H1 (cell line): ENCODE results near the gene CUX1. TPM values are rescaled to one million over a fixed set of nuclear protein-coding genes. Genes with fewer than 3 reads are reported as not detected.

Experiments used
- CTCF ChIA-PET: fragments of 300-600 bp; sonication (Branson Sonifier 250); formaldehyde crosslinking; loops from one replicate; lab custom pipeline; 2021; ENCODE audit not compliant: partially characterized antibody; lab: Charles Lee
- POLR2A ChIA-PET: fragments of 300-600 bp; sonication (Branson Sonifier 250); formaldehyde crosslinking; loops from one replicate; lab custom pipeline; 2021; ENCODE audit warnings: inconsistent platforms; ENCODE audit not compliant: partially characterized antibody; lab: Charles Lee
- DNase-seq, 2 experiments: peaks; one replicate each; pipeline versions ENCODE4 v3.0.0 to v3.0.0-alpha.2; 2010 to 2022; ENCODE audit warnings: low spot score in 2 of 2, low read depth in 1 of 2, mixed read lengths in 1 of 2
- FAIRE-seq: peaks from 2 replicates; lab custom pipeline; 2011; peaks lifted over from hg19 to GRCh38; lab: Jason Lieb, UNC
- H2AFZ ChIP-seq: 2 replicates; pipeline ENCODE4 v1.8.1; 2012; ENCODE audit warnings: low read length, inconsistent platforms
- H2AK5ac ChIP-seq: 2 replicates; pipeline ENCODE4 v1.6.1; 2013; ENCODE audit warnings: low read depth, low read length
- H2BK120ac ChIP-seq: replicated peaks from 2 replicates; pipeline ENCODE3; 2013; ENCODE audit warnings: low read depth, low read length, inconsistent platforms
- H2BK12ac ChIP-seq: 2 replicates; pipeline ENCODE4 v1.6.1; 2013; ENCODE audit warnings: low read depth, low read length
- H2BK15ac ChIP-seq: 2 replicates; pipeline ENCODE4 v1.6.1; 2013; ENCODE audit warnings: low read length
- H2BK20ac ChIP-seq: 2 replicates; pipeline ENCODE4 v1.6.1; 2013; ENCODE audit warnings: low read length
- H2BK5ac ChIP-seq: 2 replicates; pipeline ENCODE4 v1.6.1; 2013; ENCODE audit warnings: low read depth, low read length
- H3K14ac ChIP-seq: 2 replicates; pipeline ENCODE4 v1.6.1; 2013; ENCODE audit warnings: inconsistent platforms; ENCODE audit not compliant: insufficient read length
- H3K18ac ChIP-seq: 2 replicates; pipeline ENCODE4 v1.6.1; 2013; ENCODE audit warnings: low read length; ENCODE audit errors: extremely low read depth
- H3K23ac ChIP-seq: 2 replicates; pipeline ENCODE4 v1.6.1; 2013; ENCODE audit warnings: inconsistent platforms; ENCODE audit not compliant: insufficient read length
- H3K23me2 ChIP-seq: 2 replicates; pipeline ENCODE4 v1.6.1; 2013; ENCODE audit warnings: low read depth, low read length
- H3K27ac ChIP-seq: 2 replicates; pipeline ENCODE4 v1.6.1; 2011; ENCODE audit warnings: low read depth, low read length, inconsistent platforms
- H3K27me3 ChIP-seq, 4 experiments: replicated peaks in 1 of 4; 1 replicate in 1 of 4; 2 replicates in 3 of 4; pipeline versions ENCODE4 v1.6.1 to v1.8.1; 2011 to 2013; ENCODE audit warnings: low read length in 3 of 4, mild to moderate bottlenecking in 3 of 4, inconsistent platforms in 2 of 4, mixed read lengths in 2 of 4, moderate library complexity in 1 of 4; ENCODE audit not compliant: control insufficient read depth in 3 of 4, insufficient read depth in 3 of 4; ENCODE audit errors: extremely low read depth in 1 of 4
- H3K36me3 ChIP-seq, 4 experiments: 2 replicates each; pipeline versions ENCODE4 v1.6.1 to v1.8.1; 2011 to 2013; ENCODE audit warnings: mild to moderate bottlenecking in 4 of 4, low read length in 3 of 4, moderate library complexity in 2 of 4, control low read depth in 1 of 4, inconsistent platforms in 1 of 4; ENCODE audit not compliant: insufficient read depth in 4 of 4, control insufficient read depth in 2 of 4
- H3K4ac ChIP-seq: replicated peaks from 2 replicates; pipeline ENCODE3; 2013; ENCODE audit warnings: low read length, low read depth, mixed read lengths, inconsistent platforms; ENCODE audit not compliant: insufficient read length
- H3K4me1 ChIP-seq, 4 experiments: replicated peaks in 1 of 4; 1 replicate in 1 of 4; 2 replicates in 3 of 4; pipeline versions ENCODE4 v1.6.1 to v1.8.1; 2011 to 2013; ENCODE audit warnings: low read length in 3 of 4, inconsistent platforms in 2 of 4, mixed read lengths in 1 of 4; ENCODE audit not compliant: insufficient read depth in 4 of 4, control insufficient read depth in 3 of 4
- H3K4me2 ChIP-seq, 2 experiments: 2 replicates each; pipeline versions ENCODE4 v1.6.1 to v1.8.1; 2011 to 2013; ENCODE audit warnings: low read depth in 2 of 2, low read length in 2 of 2, control low read depth in 1 of 2, inconsistent platforms in 1 of 2, mild to moderate bottlenecking in 1 of 2; ENCODE audit not compliant: insufficient read depth in 1 of 2
- H3K4me3 ChIP-seq, 4 experiments: fragments of 200-600, 300-600 bp in 1 of 4; sonication (generic), shearing (Covaris generic), sonication (Bioruptor Twin) in 1 of 4; 2 replicates each; pipeline versions ENCODE4 v1.5.1 to v1.8.1; 2011 to 2016; ENCODE audit warnings: low read length in 4 of 4, low read depth in 3 of 4, control low read depth in 2 of 4, inconsistent platforms in 2 of 4, mild to moderate bottlenecking in 2 of 4, mixed read lengths in 1 of 4, moderate library complexity in 1 of 4; ENCODE audit not compliant: insufficient read depth in 2 of 4; ENCODE audit errors: extremely low read depth in 1 of 4
- H3K56ac ChIP-seq: replicated peaks from 2 replicates; pipeline ENCODE3; 2013; ENCODE audit warnings: low read depth, mild to moderate bottlenecking, mixed read lengths, low read length, inconsistent platforms; ENCODE audit not compliant: insufficient read length
- H3K79me1 ChIP-seq: 2 replicates; pipeline ENCODE4 v1.6.1; 2013; ENCODE audit warnings: low read depth, low read length, control low read depth
- H3K79me2 ChIP-seq, 2 experiments: 2 replicates each; pipeline versions ENCODE4 v1.6.1 to v1.8.1; 2012 to 2013; ENCODE audit warnings: low read length in 2 of 2, mild to moderate bottlenecking in 2 of 2, inconsistent platforms in 1 of 2; ENCODE audit not compliant: insufficient read depth in 2 of 2, control insufficient read depth in 1 of 2
- H3K9ac ChIP-seq, 4 experiments: replicated peaks in 1 of 4; 1 replicate in 1 of 4; 2 replicates in 3 of 4; pipeline versions ENCODE4 v1.6.1 to v1.8.1; 2011 to 2013; ENCODE audit warnings: low read depth in 3 of 4, low read length in 3 of 4, control low read depth in 2 of 4, mild to moderate bottlenecking in 2 of 4, moderate library complexity in 2 of 4, inconsistent platforms in 1 of 4; ENCODE audit errors: extremely low read depth in 1 of 4
- H3K9me3 ChIP-seq, 2 experiments: 2 replicates each; pipeline versions ENCODE4 v1.6.1 to v1.8.1; 2012 to 2013; ENCODE audit warnings: mild to moderate bottlenecking in 2 of 2, moderate library complexity in 2 of 2, control low read depth in 1 of 2, inconsistent platforms in 1 of 2, low read depth in 1 of 2, low read length in 1 of 2, mixed read lengths in 1 of 2; ENCODE audit not compliant: insufficient read depth in 2 of 2
- H4K20me1 ChIP-seq, 2 experiments: replicated peaks in 1 of 2; 2 replicates each; pipeline versions ENCODE3 to v1.8.1; 2011 to 2013; ENCODE audit warnings: inconsistent platforms in 2 of 2, low read length in 2 of 2, mild to moderate bottlenecking in 1 of 2; ENCODE audit not compliant: insufficient read depth in 2 of 2, control insufficient read depth in 1 of 2
- H4K5ac ChIP-seq: 2 replicates; pipeline ENCODE4 v1.6.1; 2013; ENCODE audit warnings: low read length, low read depth, mixed read lengths, inconsistent platforms; ENCODE audit not compliant: insufficient read length
- H4K8ac ChIP-seq: 2 replicates; pipeline ENCODE4 v1.8.0; 2013; ENCODE audit warnings: mild to moderate bottlenecking, moderate library complexity, low read length, inconsistent platforms; ENCODE audit not compliant: insufficient read depth; ENCODE audit errors: extremely low read depth
- H4K91ac ChIP-seq: replicated peaks from 2 replicates; pipeline ENCODE3; 2013; ENCODE audit warnings: low read length, mixed read lengths, inconsistent platforms; ENCODE audit not compliant: insufficient read length
- ASH2L ChIP-seq: fragments of 200-600, 300-600 bp; sonication (generic); IDR thresholded peaks from one replicate; pipeline ENCODE4 v1.7.1; 2017; ENCODE audit warnings: low read length
- BCL11A ChIP-seq, 2 experiments: IDR thresholded peaks; one replicate each; pipeline ENCODE4 v1.6.1; 2011; ENCODE audit warnings: low read depth in 2 of 2, low read length in 2 of 2, mild to moderate bottlenecking in 2 of 2
- CEBPB ChIP-seq: IDR thresholded peaks from 2 replicates; pipeline ENCODE4 v1.6.1; 2012; ENCODE audit warnings: low read depth, low read length
- EGR1 ChIP-seq: IDR thresholded peaks from 2 replicates; pipeline ENCODE4 v1.6.1; 2011; ENCODE audit warnings: low read depth, low read length, borderline replicate concordance
- HDAC2 ChIP-seq, 2 experiments: fragments of 300-600 bp in 1 of 2; sonication (generic) in 1 of 2; IDR thresholded peaks; 2 replicates each; pipeline ENCODE4 v1.6.1; 2011 to 2012; ENCODE audit warnings: low read depth in 2 of 2, low read length in 2 of 2, mild to moderate bottlenecking in 2 of 2, moderate library complexity in 2 of 2, borderline replicate concordance in 1 of 2, inconsistent platforms in 1 of 2
- KDM4A ChIP-seq: IDR thresholded peaks from one replicate; pipeline ENCODE4 v1.7.1; 2012; ENCODE audit warnings: low read depth, mild to moderate bottlenecking, moderate library complexity, low read length, inconsistent platforms; ENCODE audit not compliant: severe bottlenecking
- NRF1 ChIP-seq: IDR thresholded peaks from 2 replicates; pipeline ENCODE4 v1.6.1; 2011; ENCODE audit warnings: mild to moderate bottlenecking, low read depth, low read length, improper control_type of control experiment
- POU5F1 ChIP-seq: IDR thresholded peaks from 2 replicates; pipeline ENCODE4 v1.6.1; 2011; ENCODE audit warnings: low read depth, mild to moderate bottlenecking, low read length, moderate library complexity
- SUZ12 ChIP-seq: fragments of 200-600 bp; sonication (generic); IDR thresholded peaks from 2 replicates; pipeline ENCODE4 v1.6.1; 2012; ENCODE audit warnings: mild to moderate bottlenecking, inconsistent platforms, low read length, moderate library complexity, mixed read lengths
- WGBS, 2 experiments: shearing (Covaris generic) in 1 of 2; methylation state at CpG; one replicate each; pipeline versions ENCODE4 v1.1.6 to v1.1.7; 2013 to 2015; ENCODE audit warnings: low lambda C conversion rate in 2 of 2, mixed read lengths in 2 of 2, inconsistent platforms in 1 of 2, low coverage in 1 of 2, missing lambda C conversion rate in 1 of 2; ENCODE audit not compliant: insufficient replicate concordance in 2 of 2, insufficient coverage in 1 of 2, insufficient read length in 1 of 2; ENCODE audit errors: extremely low coverage in 1 of 2, missing lambda C conversion rate in 1 of 2; 5-methylcytosine and 5-hydroxymethylcytosine counted together
- polyA plus RNA-seq, 7 experiments: library from polyadenylated mRNA; depleted of rRNA in 3 of 7; stranded (reverse) in 5 of 7; unstranded in 2 of 7; fragments of >200 nt in 5 of 7; fragments of 200-250 nt in 2 of 7; gene quantifications; 1 replicate in 5 of 7; 2 replicates in 1 of 7; 4 replicates in 1 of 7; pipeline versions ENCODE4 v1.2.1 to v1.2.3, GENCODE V29; 2011 to 2013; ENCODE audit warnings: missing spikeins in 2 of 7, mixed read lengths in 2 of 7
- total RNA-seq: library from RNA; stranded (reverse); fragmentation: NEBNext Ultra II Directional; extraction: Animal tissue kit (Norgen Biotek cat#: 25700); gene quantifications from 2 replicates; pipeline ENCODE4 v1.2.1, GENCODE V29; 2021

Gene CUX1
- total and polyA plus RNA-seq, 2 of the 8 experiments (the other 6 are each of a cell fraction or from before 2014, with no cell fraction given): 21.6 to 65.9 TPM

DNA sequence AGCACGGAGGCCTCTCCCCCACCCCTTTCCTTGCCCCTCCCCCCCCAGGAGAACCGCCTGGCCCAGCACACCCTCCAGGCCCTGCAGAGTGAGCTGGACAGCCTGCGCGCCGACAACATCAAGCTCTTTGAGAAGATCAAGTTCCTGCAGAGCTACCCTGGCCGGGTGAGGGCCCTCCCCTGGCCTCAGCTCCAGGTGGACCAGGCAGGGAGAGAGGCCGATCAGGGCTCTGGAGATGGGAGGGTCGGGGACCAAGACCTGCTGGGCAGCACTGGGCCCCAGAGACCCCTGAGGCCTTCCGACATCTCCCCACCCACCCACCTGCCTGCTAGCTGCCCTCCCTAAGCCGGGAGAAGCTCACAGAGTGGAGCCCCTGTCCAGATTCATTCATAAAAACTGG lies 460.5 kb downstream of the CUX1 start:
- FAIRE-seq (no peak), DNase-seq (no peak)
- H3K4ac ChIP-seq: no peak overlapping the region
- H3K36me3 ChIP-seq: no peaks in the 10 kb centered on the region
- no peak overlapping the region for H2BK120ac ChIP-seq
- H3K56ac ChIP-seq: no peak overlapping the region
- H2AFZ ChIP-seq: no peak overlapping the region
- H3K4me2 ChIP-seq: no peak overlapping the region
- no peaks in the 10 kb centered on the region for H3K9me3 ChIP-seq
- no peaks in the 10 kb centered on the region for H4K20me1 ChIP-seq
- H3K18ac ChIP-seq: no peak overlapping the region
- no peak overlapping the region for H3K14ac ChIP-seq
- H3K27ac ChIP-seq: no peak overlapping the region
- no peak overlapping the region for H4K91ac ChIP-seq
- H2BK5ac ChIP-seq: no peak overlapping the region
- H3K27me3 ChIP-seq: no peaks in the 10 kb centered on the region
- H3K79me1 ChIP-seq: no peaks in the 10 kb centered on the region
- H3K79me2 ChIP-seq: no peaks in the 10 kb centered on the region
- TF ChIP-seq HDAC2 (IDR thresholded peaks at IDR 0.05; ENCODE audit: borderline replicate concordance in 1 of 2, low read depth in 2 of 2, low read length in 2 of 2) (no peak), KDM4A (no peak), ASH2L (no peak), POU5F1 (no peak), SUZ12 (no peak), CEBPB (no peak), NRF1 (no peak), BCL11A (IDR thresholded peaks at IDR 0.05; ENCODE audit: low read depth in 2 of 2, low read length in 2 of 2) (no peak), EGR1 (no peak)
- peak overlapping the region; percentile 62 for H4K8ac ChIP-seq
- POLR2A ChIA-PET: interaction anchor here (1.7 kb wide), 1 partner anchor 118 kb away, joined by 4 read pairs; the partner anchor contains the start of gene PRKRIP1
- no peak overlapping the region for H3K23ac ChIP-seq
- CTCF ChIA-PET: interaction anchor here (0.6 to 7.5 kb wide), 12 partner anchors 9 to 785 kb away, joined by 3 to 118 read pairs (median 3); partner anchors contain the start of gene PRKRIP1
- peaks cover 0 to 10% (median 5%) of the 10 kb centered on the region in 4 experiments; a peak in 5 of 7 replicates for H3K4me1 ChIP-seq
- WGBS, 2 experiments: 98% methylated on average over 4 of the region's 10 CpGs; no CpG with 5 or more reads in 1 of the 2 experiments
- H3K23me2 ChIP-seq: no peaks in the 10 kb centered on the region; the same call in 1 of the 2 replicates
- no peak overlapping the region for H3K9ac ChIP-seq
- H2AK5ac ChIP-seq: no peak overlapping the region
- no peak overlapping the region for H3K4me3 ChIP-seq
- H2BK12ac ChIP-seq: no peak overlapping the region
- H2BK20ac ChIP-seq: no peak overlapping the region
- no peak overlapping the region for H4K5ac ChIP-seq
- no peak overlapping the region for H2BK15ac ChIP-seq
